Omental fat pad (tissue), 4 donors: ENCODE results near the gene SDK1. TPM values are rescaled to one million over a fixed set of nuclear protein-coding genes. Genes with fewer than 3 reads are reported as not detected.

Experiments used
- ATAC-seq: fragments of 150-250 bp; one replicate; pipeline ENCODE4 v1.9.1; 2016; ENCODE audit warnings: mild to moderate bottlenecking, moderate library complexity; ENCODE audit not compliant: low FRiP score
- DNase-seq: peaks from one replicate; pipeline ENCODE4 v3.0.0-alpha.2; 2019; ENCODE audit warnings: low spot score
- total RNA-seq, 4 donors: library from RNA; depleted of rRNA; stranded (reverse); fragments of >200 nt; gene quantifications; one replicate each; pipeline ENCODE4 v1.1.0, GENCODE V29; 2016
- TF ChIP-seq, protein P1 (sequence below), 3 donors: fragments of 450-650 bp; IDR thresholded peaks; one replicate each; pipeline ENCODE4 v1.5.1; 2016 to 2017; ENCODE audit warnings: antibody characterized with exemption in 3 of 3, mild to moderate bottlenecking in 3 of 3, moderate library complexity in 2 of 3

Gene SDK1
- total RNA-seq, 4 donors from 2014 or later, result 2.5 to 14.7 (median 5.4) TPM

DNA sequence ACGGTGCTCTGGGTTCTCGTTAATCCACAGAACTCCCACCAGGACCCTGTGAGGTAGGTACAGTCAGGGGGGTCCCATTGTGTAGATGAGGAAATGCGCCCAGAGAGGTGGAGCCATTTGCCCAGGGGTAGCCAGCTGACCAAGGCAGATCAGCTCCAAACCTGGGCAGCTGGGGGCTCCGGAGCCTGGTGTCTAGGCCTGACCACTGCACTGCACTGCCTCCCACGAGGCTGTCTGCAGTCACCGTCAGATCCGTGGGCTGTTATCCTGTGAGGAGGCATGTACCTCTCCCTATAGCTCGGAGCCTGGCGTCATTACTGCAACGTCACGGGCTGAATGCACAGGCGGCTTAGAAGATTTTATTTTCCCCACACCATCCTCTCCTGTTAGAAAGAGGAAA lies 969.2 kb downstream of the SDK1 start:
- DNase-seq, result no peak

DNA sequence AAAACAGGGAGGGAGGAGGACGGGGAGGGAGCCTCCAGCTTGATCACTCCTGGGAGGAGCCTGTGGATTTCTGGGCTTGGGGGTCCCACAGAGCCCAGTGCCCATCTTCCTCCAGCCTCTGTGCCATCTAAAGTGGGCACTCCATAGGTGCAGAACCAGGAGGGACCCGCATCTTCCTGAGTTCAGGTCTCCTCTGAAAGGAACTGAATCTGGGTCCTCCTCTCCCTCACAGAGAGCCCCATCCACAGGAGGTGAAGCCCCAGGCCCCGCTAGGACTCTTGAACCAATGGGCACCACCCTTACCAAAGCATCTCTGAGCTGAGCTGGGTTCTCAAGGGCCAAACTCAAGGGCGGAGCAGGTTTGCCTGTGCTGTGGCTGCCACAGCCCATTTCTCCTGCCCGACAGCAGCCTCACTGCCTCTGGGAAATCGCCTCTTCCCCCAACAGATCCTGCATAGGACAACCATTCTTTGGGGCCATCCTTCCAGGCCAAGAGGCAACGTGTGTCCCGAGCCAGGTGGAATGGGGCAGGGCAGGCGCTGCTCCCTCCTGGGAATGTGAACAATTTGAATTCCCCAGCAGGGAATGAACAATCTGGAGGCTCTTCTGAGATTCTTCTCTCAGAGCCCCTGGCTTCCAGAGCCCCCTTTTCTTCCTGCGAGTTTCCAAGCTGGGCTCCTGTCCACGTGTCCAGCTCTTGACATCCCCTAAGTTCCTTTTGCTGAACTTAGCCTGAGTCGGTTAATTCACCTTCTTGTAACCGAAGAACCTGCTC lies 970.1 kb downstream of the SDK1 start:
- no peak for ATAC-seq
- DNase-seq, result no peak
- TF ChIP-seq, protein P1, sequence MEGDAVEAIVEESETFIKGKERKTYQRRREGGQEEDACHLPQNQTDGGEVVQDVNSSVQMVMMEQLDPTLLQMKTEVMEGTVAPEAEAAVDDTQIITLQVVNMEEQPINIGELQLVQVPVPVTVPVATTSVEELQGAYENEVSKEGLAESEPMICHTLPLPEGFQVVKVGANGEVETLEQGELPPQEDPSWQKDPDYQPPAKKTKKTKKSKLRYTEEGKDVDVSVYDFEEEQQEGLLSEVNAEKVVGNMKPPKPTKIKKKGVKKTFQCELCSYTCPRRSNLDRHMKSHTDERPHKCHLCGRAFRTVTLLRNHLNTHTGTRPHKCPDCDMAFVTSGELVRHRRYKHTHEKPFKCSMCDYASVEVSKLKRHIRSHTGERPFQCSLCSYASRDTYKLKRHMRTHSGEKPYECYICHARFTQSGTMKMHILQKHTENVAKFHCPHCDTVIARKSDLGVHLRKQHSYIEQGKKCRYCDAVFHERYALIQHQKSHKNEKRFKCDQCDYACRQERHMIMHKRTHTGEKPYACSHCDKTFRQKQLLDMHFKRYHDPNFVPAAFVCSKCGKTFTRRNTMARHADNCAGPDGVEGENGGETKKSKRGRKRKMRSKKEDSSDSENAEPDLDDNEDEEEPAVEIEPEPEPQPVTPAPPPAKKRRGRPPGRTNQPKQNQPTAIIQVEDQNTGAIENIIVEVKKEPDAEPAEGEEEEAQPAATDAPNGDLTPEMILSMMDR (IDR thresholded peaks at IDR 0.05), result no peak

More for the DNA sequence above, 969.2 kb downstream of the SDK1 start:
- no peak for ATAC-seq
- TF ChIP-seq, protein P1 (IDR thresholded peaks at IDR 0.05), result no peak

DNA sequence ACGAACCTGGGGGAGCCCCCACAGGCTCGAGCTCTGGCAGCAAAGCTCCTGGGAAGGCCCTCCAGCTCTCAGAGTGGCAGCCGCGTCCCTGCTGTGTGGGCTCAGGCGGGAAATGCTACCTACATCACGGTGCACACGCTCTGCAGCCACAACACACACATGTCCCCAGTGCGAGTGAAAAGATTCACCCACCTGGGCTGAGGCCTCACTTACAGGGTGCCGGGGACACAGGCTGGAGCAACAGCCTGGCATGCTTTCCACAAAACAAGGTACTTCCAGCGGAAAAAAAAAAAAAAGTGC lies 970.6 kb downstream of the SDK1 start:
- DNase-seq, result no peak
- TF ChIP-seq, protein P1 (IDR thresholded peaks at IDR 0.05), result no peak
- ATAC-seq, result no peak

DNA sequence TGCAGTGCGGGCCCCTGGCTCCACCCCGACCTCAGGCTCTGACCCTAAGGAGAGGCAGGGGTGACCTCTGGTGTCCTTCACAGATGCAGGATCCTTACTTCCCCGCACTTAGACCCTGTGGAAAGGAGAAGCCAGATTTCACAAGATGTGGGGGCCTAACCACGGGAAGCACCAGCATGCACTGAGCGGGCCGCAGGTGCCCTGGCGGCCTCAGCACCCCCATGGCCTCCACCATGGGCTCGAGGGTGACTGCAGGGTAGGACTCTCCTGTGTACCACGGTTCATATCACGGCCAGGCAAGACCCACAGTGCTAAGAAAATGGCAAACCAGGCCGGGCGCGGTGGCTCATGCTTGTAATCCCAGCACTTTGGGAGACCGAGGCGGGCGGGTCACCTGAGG lies 971.1 kb downstream of the SDK1 start:
- TF ChIP-seq, protein P1 (IDR thresholded peaks at IDR 0.05), result no peak
- DNase-seq (no peak), ATAC-seq (no peak)

DNA sequence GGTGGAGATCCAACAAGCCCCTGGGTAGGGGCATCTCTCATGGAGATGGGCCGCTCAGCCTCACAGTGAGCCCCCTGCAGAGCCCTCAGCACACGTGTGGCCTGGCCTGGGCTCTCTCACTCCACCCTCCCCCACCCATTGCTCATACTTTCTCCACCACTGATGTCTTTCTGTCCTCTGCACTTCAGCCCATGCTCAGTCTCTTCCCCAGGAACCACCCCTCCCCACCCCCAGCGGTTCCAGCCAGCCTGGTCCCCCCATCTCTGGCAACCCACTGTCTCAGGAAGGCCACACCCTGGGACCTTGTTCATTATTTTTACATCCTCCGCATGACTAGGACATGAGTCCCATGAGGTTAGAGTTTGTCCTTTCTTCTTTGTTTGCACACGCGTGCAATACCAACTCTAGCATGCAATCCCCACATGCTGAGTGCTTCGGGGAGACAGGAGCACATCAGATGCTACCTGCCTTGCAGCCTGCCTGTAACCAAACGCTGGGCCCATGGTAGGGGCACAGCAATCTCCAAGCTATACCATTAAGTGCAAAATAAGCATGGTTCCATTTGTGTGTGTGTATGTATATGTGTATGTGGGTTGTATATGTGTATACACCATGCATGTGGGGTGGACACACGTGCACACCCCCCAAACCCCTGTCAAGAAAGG lies 972.6 kb downstream of the SDK1 start:
- TF ChIP-seq, protein P1 (IDR thresholded peaks at IDR 0.05), result no peak
- DNase-seq (no peak), ATAC-seq (no peak)

DNA sequence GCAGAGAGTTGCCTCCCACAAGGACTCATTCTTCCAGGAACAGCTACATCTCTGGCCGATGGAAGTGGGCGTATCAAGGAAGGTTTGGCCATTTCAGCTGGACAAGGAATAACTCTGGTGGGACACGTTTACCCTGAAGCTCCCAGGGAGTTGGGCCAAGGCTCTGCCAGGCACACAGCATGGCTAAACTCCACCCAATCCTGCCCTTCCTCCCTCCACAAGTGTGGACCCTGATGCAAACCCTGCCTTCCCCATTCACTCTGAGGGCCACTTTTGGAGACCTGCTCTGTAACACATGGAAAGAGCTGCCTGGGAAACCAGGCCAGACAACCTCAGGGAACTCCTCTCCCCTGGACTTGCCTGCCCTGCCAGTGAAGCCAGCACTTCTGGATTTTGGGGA lies 973.2 kb downstream of the SDK1 start:
- DNase-seq, result no peak
- no peak for ATAC-seq
- TF ChIP-seq, protein P1 (IDR thresholded peaks at IDR 0.05), result no peak

DNA sequence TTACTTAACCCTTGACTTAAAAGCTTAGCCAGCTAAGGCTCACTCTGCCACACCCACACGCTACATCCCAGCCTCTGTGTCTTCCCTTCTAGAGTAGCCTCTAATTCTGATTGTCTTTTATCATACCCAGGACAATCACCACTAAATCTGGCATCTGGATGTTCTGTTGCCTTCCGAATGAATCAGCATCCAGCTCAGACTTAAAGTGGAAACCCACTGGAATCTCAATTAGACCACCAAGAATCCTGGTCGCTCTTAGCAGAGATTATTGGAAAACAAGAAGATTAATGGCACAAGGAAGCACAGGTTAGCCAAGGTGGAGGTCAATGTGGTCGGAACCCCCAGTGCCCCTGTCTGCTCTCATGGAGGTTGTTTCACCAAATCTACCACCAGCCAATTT lies 976.9 kb downstream of the SDK1 start:
- ATAC-seq (no peak), DNase-seq (no peak)
- TF ChIP-seq, protein P1 (IDR thresholded peaks at IDR 0.05), result no peak
